ENCODE data around the gene LGR6.

DNA sequence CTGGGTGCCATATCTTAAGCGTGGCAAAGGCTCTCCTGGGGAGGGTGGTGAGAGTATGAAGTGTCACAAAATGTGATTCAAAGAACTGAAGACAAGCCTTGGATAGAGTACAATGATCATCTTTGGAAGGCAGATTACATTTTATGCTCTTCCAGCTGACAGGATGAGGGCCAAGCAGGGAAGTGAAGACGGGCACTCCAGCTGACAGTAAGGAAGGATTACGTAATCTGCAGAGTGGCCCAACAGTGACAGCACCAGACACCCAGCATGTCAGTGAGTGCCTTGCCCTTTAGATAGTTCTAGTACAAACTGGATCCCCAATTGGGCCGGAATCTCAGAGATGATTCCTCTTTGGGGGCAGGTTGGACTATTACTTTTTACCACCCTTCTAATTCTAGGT lies 95.4 kb downstream of the LGR6 start:
- TF ChIP-seq, protein P1, sequence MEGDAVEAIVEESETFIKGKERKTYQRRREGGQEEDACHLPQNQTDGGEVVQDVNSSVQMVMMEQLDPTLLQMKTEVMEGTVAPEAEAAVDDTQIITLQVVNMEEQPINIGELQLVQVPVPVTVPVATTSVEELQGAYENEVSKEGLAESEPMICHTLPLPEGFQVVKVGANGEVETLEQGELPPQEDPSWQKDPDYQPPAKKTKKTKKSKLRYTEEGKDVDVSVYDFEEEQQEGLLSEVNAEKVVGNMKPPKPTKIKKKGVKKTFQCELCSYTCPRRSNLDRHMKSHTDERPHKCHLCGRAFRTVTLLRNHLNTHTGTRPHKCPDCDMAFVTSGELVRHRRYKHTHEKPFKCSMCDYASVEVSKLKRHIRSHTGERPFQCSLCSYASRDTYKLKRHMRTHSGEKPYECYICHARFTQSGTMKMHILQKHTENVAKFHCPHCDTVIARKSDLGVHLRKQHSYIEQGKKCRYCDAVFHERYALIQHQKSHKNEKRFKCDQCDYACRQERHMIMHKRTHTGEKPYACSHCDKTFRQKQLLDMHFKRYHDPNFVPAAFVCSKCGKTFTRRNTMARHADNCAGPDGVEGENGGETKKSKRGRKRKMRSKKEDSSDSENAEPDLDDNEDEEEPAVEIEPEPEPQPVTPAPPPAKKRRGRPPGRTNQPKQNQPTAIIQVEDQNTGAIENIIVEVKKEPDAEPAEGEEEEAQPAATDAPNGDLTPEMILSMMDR (IDR thresholded peaks at IDR 0.05): no peak
- TF ChIP-seq POLR2A (IDR thresholded peaks at IDR 0.05): no peak

All from breast epithelium (tissue), 3 donors.